GM12875 (cell line): ENCODE data around the gene CLEC10A.
"Not testable (repeated sequence)": the region's sequence is repeated elsewhere in the genome, so short reads cannot be mapped to it uniquely, and the experiment has no call there.

Source experiments
- H3K4me3 ChIP-seq: one replicate; pipeline ENCODE4 v1.5.1; 2011; ENCODE audit warnings: low read depth, low read length, control low read depth
- CTCF ChIP-seq: IDR thresholded peaks from 2 replicates; pipeline ENCODE4 v1.5.1; 2011; ENCODE audit warnings: low read depth, mild to moderate bottlenecking, control low read depth, inconsistent platforms, low read length, moderate library complexity, borderline replicate concordance; ENCODE audit not compliant: insufficient read depth

The CLEC10A gene

GRCh38 chr17:7064261-7064660 is 15.8 kb downstream of the CLEC10A start:
- TF ChIP-seq CTCF = no peak
- no peak overlapping the region for H3K4me3 ChIP-seq

DNA sequence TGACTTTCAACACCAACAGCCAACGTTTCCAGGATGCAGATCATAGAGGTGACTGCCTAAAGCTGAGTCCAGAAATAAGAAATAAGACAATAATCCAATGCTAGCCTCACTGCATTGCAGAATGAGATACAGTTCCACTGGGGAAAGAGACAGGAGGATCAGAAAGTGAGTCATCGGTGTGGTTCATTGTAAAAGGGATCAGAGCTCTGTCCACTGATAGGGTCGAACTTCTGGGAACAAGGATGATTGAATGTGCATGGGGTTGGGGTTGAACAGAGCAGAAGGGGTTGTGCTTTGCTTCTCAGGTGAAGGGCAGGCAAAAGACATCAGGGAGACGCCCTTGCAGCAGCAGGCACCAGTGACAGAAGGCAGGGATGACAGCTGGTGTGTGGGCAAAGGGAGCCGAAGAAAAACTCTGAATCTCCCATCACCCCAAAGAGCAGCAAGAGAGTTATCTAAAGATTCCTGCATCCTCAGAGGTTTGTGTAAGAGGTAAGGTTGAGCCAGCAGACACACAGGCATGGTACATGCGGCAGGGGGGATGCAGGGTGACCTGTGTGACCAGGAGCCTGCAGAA is 16.4 kb downstream of the CLEC10A start:
- H3K4me3 ChIP-seq = no peak overlapping the region
- no peak for TF ChIP-seq CTCF

- no peak for TF ChIP-seq CTCF
- no peak overlapping the region for H3K4me3 ChIP-seq
These were observed 19.7 kb downstream of the CLEC10A start for GRCh38 chr17:7060165-7060891.

GRCh38 chr17:7058831-7059447 is 21.1 kb downstream of the CLEC10A start:
- no peak overlapping the region for H3K4me3 ChIP-seq
- TF ChIP-seq CTCF = no peak

DNA sequence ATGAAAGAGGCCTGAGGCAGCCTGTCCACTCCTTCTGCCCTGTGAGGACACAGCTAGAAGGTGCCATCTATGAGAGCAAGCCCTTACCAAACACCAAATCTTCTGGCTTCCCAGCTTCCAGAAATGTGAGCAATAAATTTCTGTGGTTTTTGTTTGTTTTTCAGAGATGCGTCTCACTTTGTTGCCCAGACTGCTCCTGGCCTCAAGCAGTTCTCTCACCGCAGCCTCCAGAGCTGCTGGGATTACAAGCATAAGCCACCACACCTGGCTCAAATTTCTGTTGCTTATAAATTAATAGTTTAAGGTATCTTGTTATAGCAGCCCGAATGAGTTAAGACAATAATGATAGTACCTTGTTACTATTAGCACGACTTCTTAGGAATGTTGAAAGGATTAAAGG is 23.7 kb downstream of the CLEC10A start:
- no peak overlapping the region for H3K4me3 ChIP-seq
- no peak for TF ChIP-seq CTCF

- not testable (repeated sequence) for H3K4me3 ChIP-seq
These were observed 29.5 kb downstream of the CLEC10A start for GRCh38 chr17:7050583-7050982.

GRCh38 chr17:7048968-7049367 is 31.1 kb downstream of the CLEC10A start:
- H3K4me3 ChIP-seq = no peak overlapping the region
- TF ChIP-seq CTCF = no peak

GRCh38 chr17:7047566-7047965 is 32.5 kb downstream of the CLEC10A start:
- no peak for TF ChIP-seq CTCF
- no peak overlapping the region for H3K4me3 ChIP-seq

- peak overlapping the region; percentile 35 for H3K4me3 ChIP-seq
These were observed 33.2 kb downstream of the CLEC10A start for GRCh38 chr17:7046725-7047397.
